Peyer's patch (tissue), 4 donors: ENCODE results near the gene HNRNPU.

ENCODE experiments used
- CTCF ChIP-seq, 6 experiments: fragments of 450-650 bp in 4 of 6; fragments of 200-600 bp in 2 of 6; sonication (generic) in 1 of 6; IDR thresholded peaks; one replicate each; pipeline ENCODE4 v1.5.1; 2017 to 2019; ENCODE audit warnings: antibody characterized with exemption in 6 of 6, mild to moderate bottlenecking in 3 of 6, moderate library complexity in 1 of 6
- POLR2A ChIP-seq, 2 donors: fragments of 450-650 bp; IDR thresholded peaks; one replicate each; pipeline ENCODE4 v1.5.1; 2017; ENCODE audit warnings: antibody characterized with exemption in 2 of 2, mild to moderate bottlenecking in 2 of 2, moderate library complexity in 2 of 2

GRCh38 chr1:244850896-244851295, 13.4 kb downstream of the HNRNPU start:
- TF ChIP-seq CTCF (IDR thresholded peaks at IDR 0.05) = no peak
- TF ChIP-seq POLR2A (IDR thresholded peaks at IDR 0.05) = no peak
